GM21528 (cell line): Measurements from ENCODE around the gene SMAD3.

Experiments used
- ATAC-seq: cut with Tn5 transposase; IDR thresholded peaks from one replicate; pipeline ENCODE4 v1.9.1; 2021; ENCODE audit warnings: mild to moderate bottlenecking, moderate library complexity; ENCODE audit not compliant: unreplicated experiment, low FRiP score

The SMAD3 gene

GRCh38 chr15:67077641-67078215, 12.3 kb downstream of the SMAD3 start:
- ATAC-seq = no peak

GRCh38 chr15:67079361-67079760, 14.0 kb downstream of the SMAD3 start:
- ATAC-seq = no peak

- no peak for ATAC-seq
Observed at GRCh38 chr15:67080118-67080899, 14.9 kb downstream of the SMAD3 start.

DNA sequence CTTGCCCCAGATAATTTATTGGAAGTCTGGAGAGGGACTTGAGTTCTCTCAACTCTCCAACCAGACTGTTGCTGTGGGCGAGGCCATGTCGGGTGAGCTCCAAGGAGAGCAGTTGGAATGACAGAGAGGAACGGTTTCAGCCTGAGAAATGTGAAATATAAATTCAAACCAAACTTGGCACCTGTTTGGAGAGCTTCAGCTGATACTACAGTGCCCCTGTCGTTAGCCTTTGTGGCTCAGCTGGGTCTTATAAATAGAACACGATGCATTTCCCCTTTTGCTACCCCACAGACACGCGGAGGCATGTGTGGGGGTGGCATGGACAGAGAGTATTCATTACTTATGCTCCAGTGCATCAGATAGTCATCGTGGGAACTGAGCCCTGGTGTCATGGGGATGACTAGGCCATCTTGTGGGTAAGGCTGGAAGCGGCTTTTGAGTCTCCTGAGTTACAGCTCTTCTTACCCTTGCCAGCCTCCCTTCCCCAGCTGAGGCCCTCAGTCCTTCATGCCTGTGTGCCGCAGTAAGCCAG, 15.6 kb downstream of the SMAD3 start:
- ATAC-seq = peak; percentile 44

GRCh38 chr15:67082007-67082536, 16.7 kb downstream of the SMAD3 start:
- no peak for ATAC-seq

DNA sequence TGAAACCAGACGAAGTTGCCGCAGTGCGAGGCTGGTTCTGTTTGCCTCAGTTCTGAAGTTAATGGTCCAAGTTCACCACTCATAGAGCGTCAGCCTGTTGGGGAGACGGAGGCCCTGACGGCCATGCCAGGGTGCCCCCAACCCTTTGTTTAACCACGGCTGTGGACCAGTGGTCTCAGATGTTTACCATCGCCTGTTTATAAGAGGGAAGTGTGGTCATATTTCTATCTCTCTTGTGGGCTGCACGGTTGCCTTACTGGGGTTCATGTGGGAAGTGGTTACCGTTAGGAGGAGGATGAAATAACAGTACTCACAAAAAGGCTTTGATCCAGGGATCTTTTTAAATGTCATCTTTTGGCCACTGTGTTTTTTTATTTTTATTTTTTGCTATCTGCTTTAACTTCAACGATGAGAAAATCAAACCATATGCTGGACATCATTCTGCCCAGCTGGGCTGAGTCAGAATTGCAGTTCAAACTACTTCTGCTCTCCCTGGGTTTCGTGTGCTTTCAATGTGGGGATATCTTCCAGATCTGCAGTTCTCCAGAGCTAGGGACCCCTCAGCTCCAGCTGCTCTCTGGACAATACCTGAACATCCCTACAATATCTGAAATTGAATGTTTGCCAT, 17.8 kb downstream of the SMAD3 start:
- ATAC-seq = no peak

DNA sequence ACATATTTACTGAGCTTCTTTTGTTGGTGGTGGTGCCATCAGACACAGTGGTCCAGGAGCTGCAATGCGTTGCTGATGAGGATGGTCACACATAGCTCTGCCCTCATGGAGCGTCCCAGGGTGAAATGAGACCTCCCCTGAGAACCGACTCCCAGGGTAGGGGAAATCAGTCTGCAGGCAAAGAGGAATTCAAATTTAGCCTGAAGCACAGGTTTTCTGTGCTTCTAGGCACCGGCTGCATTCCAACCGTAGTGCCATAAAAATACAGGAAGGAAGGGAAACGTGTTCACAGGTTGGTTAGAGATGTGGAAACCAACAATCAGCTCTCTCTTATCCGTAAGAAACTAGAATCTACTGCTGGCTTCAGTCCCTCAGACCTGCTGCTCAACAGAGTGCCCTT, 19.2 kb downstream of the SMAD3 start:
- ATAC-seq = no peak

DNA sequence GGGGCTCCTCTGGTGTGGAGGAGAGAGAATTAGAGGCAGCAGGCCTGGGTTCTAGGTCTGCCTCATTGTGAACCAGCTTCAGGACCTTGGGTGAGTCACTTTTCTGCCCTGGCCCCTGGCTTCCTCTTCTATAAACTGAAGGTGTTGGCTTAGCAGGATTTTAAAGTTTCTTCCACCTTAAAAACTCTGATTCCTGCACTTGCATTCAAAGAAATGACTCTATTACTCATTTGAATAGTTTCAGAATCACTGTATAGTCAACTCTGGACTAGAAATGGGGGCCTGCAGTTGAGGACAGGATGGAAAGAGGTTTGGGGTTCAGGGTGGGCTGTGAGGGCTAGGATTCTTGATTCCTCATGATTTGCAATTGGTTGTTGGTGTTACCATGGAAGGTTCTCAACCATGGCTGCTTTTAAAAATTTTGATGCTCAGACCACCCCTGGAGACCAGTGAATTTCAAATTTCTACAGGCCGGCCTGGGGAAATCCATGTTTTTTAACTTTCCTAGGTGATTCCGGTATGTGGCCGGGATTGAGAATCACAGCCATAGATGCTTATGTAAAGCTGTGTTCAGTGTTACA, 19.9 kb downstream of the SMAD3 start:
- ATAC-seq = no peak

DNA sequence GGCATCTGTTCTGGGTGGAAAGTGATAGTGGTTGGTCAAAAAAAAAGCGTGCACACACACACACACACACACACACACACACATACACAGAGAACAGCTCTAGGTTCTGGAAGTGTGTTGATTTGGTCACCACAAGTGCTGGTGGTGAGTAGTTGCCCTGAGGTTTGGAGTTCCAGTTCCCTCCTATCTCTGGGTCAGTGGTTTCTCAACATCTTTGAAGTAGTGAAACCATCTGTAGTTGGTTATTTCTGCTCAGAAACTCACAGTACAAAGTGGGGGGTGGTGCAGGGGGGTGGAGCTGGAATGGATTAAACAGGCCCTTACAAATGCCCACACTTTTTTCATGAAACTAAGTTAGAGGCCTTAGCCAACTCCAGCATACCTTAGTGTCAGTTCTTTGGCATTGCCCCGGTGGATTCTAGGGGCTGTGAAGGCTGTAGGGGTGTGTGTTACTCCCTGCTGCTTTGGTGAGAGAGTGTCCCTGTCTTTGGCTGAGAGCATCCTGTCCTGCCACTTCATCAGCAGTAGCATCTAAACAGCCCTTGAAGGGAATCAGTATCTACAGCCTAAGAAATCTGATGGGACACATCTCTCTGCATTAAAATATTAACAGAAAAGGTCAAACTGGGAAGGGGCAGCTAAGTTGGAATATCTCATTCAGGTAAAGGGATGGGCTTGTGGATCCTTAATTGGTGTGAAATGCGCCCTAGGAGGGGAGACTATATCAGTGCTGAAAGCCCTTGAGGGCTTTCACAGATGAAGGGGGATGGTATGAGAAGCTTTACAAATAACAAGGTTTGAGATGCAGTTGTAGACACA, 20.6 kb downstream of the SMAD3 start:
- peak; percentile 41 for ATAC-seq

GRCh38 chr15:67086637-67086914, 21.2 kb downstream of the SMAD3 start:
- ATAC-seq = no peak

DNA sequence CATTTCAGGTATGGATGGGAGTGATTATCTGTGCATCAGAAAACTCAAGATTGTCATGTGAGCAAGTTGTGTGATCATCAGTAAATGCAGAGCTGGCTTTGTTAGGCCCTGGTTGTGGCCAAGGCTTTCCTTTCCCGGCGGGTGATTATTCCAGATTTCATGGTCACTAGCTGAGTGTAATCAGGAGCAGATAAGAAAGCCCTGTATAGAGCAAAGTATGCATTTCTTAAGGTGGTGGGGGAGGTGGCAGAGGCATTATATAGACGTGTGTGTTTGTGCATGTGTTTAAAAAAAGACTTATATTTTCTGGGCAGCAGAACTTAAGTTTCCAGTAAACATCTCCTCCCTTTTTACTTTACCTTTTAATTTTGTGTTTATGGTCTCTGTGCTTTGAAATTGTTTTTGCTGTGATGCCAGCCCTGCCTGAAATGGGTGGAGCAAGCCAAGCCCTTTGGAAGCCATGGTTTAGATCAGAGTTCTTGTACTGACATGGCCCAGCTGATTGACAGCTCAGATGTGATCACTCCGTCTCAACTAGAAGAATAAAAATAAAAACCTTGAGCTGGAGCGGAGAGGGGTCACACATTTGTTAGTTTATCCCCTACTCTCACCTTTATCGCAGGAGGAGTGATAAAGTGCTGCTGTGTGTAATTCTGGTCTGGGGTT, 22.2 kb downstream of the SMAD3 start:
- no peak for ATAC-seq

GRCh38 chr15:67089217-67090193, 24.1 kb downstream of the SMAD3 start:
- no peak for ATAC-seq

DNA sequence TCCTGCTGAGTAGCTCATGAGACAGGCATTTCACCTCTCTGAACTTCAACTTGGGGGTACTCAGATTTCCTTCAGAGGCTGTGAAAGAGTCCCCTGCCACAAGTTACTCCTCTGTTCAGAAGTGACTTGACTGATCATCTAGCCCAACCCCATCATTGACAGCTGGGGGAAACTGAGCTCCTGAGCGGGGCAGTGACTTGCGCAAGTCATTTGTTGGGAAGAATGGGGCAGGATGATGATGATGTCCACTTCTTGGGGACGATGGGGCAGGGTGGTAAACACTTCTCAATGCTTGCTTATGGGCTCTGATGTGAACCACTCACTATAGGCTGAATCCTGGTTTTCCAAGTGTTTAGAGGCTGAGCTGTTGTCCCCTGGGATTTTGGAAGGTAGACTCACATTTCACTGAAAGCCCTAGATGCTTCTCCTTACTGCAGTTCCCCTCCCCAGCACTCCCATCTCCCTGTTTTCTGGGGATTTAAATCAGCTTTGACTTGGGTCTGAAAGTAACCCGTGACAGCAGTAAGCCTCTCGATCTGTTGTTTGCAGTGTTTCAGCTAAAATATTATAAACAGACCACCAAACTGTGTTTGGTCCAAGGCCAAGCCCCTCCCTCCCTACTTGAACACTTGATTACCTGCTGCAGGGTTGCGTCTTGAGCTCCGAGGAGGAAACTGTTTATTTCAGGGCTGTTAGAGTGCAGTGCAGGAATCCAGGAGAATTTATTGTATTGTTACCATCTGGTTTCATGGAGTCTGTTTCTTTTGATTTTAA, 25.1 kb downstream of the SMAD3 start:
- no peak for ATAC-seq

DNA sequence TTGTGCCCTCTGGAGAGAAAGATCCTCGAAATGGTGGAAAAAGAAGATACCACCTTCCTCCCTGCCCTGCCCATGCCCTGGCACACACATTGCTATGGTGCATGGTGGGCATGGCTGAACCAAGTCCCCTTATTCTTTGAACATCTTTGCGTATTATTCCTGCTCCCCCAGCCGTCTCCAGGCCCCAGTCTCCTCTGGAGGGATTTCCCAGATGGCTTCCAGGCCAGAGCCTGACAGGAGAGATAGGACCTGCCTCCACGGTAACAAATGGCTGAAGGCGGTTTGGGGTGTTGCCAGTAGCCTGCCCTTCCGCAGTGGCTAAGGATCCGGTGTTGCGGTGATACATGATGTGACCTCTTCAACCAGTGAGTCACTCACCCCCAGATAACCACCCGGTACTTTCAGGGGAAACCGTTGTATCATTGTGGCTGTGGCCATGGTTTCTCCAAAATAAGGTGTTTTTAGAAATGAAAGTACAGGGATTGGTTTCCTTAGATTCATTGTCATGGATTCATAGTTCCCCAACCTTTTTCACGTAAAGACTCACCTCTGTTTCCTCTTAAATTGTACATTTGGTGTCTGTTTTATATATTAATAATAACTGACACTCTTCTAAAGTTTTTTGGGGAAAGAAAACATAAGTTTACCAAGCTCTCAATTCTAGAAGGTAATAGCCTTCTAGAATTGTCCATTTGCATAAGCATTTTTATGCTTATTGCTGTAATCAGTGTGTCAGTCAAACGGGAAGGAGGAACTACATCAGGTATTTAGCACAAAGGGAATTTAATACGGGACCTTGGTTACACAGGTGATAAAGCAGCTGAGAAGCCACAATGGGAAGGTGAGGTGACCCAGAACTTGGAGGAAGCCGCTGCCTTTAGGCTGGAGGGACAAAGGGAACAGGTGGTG, 25.9 kb downstream of the SMAD3 start:
- peak; percentile 56 for ATAC-seq

DNA sequence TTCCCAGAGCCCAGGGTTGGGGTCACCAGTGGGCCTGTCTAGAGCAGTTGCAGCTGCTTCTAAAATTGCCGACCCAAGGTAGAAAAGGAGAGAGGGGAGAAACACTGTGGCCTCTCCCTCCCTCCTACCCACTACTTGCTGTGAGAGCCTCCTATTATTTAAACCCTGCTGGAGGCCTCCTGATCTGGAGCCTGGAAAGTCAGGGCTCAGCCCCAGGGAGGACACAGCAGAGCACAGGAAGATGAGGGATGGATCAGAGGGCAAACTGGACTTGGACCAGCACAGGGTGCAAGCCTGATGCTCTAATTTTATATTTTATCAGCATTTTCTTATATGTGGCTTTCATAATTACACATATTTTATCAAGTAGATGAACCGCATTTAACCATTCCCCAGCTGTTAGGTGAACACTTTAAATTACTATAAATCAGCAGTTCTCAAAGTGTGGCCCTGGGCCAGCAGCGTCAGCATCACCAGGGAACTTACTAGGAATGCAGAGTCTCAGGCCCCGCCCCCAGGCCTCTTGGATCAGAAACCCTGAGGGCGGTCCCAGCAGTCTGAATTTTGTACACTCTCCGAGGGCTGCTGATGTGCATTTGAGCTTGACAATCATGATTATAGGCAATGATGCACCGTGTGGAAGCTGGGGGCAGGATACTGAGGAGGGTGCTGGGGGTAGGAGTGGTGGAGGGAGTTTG, 26.7 kb downstream of the SMAD3 start:
- no peak for ATAC-seq

GRCh38 chr15:67092752-67093503, 27.5 kb downstream of the SMAD3 start:
- no peak for ATAC-seq
